ENCODE measurements around the gene TAF1B. TPM values are rescaled to one million over a fixed set of nuclear protein-coding genes. Genes with fewer than 3 reads are reported as not detected.

Gene TAF1B
- total RNA-seq (2022; extraction: Qiagen RNA extraction; ENCODE audit: low read depth), result 19.7 to 52.3 TPM (median 26.0 TPM) in 5 replicates

DNA sequence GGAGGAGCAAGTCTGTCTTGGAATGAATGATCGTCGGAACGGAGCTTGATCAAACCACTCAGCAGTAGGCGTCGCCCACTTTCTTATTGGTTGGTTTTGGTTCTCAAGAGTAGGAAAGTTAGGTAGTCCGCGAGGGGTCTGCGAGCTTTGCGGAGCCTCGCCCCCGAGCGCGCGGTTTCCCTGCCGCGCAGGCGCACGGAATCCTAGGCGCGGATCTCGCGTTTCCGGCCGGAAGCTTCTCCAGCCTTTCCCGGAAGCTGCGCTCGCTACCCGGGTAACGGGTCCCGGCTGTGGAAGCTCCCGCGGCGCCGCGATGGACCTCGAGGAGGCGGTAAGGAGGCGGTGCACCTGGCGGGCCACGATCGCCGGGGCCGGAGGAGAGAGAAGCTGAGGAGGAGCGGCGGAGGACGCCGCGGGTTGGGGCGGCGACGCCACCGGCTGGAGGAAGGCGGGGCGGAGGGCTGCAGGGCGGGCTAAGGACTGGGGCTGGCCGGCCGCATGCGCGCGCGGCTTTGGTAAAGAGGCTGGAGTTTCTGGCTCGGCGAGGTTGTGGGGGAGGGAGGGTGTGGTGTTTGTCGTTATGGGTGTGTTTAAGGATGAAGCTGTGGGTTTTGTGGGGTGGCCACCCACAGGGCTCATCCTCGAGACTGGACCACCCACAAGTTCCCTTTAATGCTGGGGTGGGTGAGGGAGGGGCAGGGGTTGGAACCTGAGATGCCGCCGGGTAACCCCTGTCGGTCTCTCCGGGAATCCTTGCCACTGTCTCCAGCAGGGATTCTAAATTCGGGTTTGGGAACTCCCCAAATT is at the start of gene TAF1B:
TSS of gene TAF1B (plus strand) at position 246 of the 807 bp plus-strand sequence. CDS start at position 314, 68 bp downstream.

DNA sequence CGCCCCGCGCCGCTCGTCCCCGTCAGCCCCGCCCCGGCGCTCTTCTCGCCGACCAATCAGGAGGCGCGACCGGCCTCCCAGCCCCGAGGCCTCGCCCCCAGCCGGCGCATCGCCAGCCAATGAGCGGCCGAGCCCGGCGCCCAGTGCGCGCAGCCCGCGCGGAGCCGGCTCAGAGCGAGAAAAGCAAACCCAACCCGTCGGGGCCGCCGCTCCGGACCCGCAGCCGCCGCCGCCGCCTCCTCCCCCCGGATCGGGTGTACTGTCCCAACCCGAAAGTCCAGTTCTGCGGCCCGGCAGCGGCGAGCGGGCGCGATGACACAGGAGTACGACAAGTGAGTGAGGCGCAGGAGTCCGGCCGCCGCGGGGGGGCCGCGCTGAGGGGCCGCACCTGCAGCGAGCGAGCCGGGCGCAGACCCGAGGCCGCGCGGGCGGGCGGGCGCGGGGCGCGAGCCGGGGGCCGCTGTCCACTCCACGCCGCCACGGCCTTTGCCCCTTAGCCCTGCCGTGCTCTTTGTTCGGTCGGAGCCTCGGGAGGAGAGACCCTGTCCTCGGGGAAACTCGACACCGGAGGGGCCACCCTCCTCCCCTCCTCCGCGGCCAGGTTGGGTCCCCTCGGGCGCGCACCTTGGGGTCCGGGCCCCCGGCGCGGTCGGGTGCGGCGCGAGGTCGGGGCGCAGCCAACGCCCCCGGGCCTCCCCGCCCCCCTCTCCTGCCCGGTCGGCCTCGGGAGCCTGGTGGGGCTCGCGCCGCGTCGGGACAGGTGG is 108.4 kb downstream of the TAF1B start, which contains the start of gene GRHL1:
TSS of gene GRHL1 (plus strand) at position 172 of the 764 bp plus-strand sequence. CDS start at position 313, 141 bp downstream.

Other genes with a start within 250 kb of the TAF1B start
- 688 to 828 TPM (median 710 TPM) in 5 replicates for gene YWHAQ, start 212.5 kb upstream of the TAF1B start, total RNA-seq (2022; extraction: Qiagen RNA extraction; ENCODE audit: low read depth)
- 0.73 to 2.7 TPM (median 1.2 TPM) in 5 replicates for gene GRHL1, start 108.2 kb downstream of the TAF1B start, total RNA-seq (2022; extraction: Qiagen RNA extraction; ENCODE audit: low read depth)
- gene KLF11, start 200.1 kb downstream of the TAF1B start, total RNA-seq (2022; extraction: Qiagen RNA extraction; ENCODE audit: low read depth), result 3.2 to 6.7 TPM (median 5.4 TPM) in 5 replicates
- 0.90 to 1.6 TPM (median 1.4 TPM) in 5 replicates for gene CYS1, start 236.9 kb downstream of the TAF1B start, total RNA-seq (2022; extraction: Qiagen RNA extraction; ENCODE audit: low read depth)

Data from A549 treated with RU486 at 1 μM for 4 hours (cell line).